22Rv1 (cell line): ENCODE results near the gene ZC3H7B.

ENCODE experiments used
- H3K27ac ChIP-seq: fragments of 450-650 bp; 2 replicates; pipeline ENCODE4 v1.5.1; 2017
- ZFX ChIP-seq: fragments of 450-650 bp; IDR thresholded peaks from 2 replicates; pipeline ENCODE4 v1.6.1; 2017; ENCODE audit warnings: antibody characterized with exemption, borderline replicate concordance
- TF ChIP-seq, protein P1 (sequence below): fragments of 450-650 bp; IDR thresholded peaks from 2 replicates; pipeline ENCODE4 v1.5.1; 2017; ENCODE audit warnings: mild to moderate bottlenecking

Gene ZC3H7B

GRCh38 chr22:41273128-41273527 lies 28.2 kb upstream of the ZC3H7B start:
- H3K27ac ChIP-seq, result no peak overlapping the region
- TF ChIP-seq, protein P1, sequence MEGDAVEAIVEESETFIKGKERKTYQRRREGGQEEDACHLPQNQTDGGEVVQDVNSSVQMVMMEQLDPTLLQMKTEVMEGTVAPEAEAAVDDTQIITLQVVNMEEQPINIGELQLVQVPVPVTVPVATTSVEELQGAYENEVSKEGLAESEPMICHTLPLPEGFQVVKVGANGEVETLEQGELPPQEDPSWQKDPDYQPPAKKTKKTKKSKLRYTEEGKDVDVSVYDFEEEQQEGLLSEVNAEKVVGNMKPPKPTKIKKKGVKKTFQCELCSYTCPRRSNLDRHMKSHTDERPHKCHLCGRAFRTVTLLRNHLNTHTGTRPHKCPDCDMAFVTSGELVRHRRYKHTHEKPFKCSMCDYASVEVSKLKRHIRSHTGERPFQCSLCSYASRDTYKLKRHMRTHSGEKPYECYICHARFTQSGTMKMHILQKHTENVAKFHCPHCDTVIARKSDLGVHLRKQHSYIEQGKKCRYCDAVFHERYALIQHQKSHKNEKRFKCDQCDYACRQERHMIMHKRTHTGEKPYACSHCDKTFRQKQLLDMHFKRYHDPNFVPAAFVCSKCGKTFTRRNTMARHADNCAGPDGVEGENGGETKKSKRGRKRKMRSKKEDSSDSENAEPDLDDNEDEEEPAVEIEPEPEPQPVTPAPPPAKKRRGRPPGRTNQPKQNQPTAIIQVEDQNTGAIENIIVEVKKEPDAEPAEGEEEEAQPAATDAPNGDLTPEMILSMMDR, result no peak
- no peak for TF ChIP-seq ZFX

DNA sequence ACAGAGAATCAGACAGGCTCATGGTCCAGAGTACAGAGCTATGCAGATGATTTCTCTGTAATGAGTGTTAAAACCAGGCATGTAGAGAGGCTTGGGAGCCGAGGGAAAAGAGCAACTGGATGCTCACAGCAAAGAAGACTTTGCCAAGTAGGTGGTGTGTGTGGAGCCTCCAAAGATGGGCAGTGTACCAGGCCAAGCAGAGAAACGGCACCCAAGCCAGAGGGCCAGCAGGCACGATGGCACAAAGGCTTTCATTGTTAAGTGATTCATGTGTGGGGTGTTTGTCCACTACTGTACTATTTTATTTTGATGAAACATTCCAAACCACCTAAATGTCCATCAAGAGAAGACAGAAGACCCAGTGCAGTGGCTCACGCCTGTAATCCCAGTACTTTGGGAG lies 26.5 kb upstream of the ZC3H7B start:
- H3K27ac ChIP-seq, result no peak overlapping the region
- TF ChIP-seq ZFX, result no peak
- TF ChIP-seq, protein P1, result no peak

- TF ChIP-seq ZFX, result no peak
- TF ChIP-seq, protein P1, result no peak
- H3K27ac ChIP-seq, result no peak overlapping the region
Observed at GRCh38 chr22:41280065-41280464, 21.3 kb upstream of the ZC3H7B start.

- H3K27ac ChIP-seq, result no peak overlapping the region
- TF ChIP-seq ZFX, result no peak
- TF ChIP-seq, protein P1, result no peak
Observed at GRCh38 chr22:41280854-41281253, 20.5 kb upstream of the ZC3H7B start.

- peak overlapping the region; percentile 84 for H3K27ac ChIP-seq
- TF ChIP-seq, protein P1, result no peak
- TF ChIP-seq ZFX, result no peak
Observed at GRCh38 chr22:41284465-41284864, 16.9 kb upstream of the ZC3H7B start.

- TF ChIP-seq, protein P1, result no peak
- no peak for TF ChIP-seq ZFX
- H3K27ac ChIP-seq, result peak overlapping the region; percentile 84
Observed at GRCh38 chr22:41285441-41285819, 15.9 kb upstream of the ZC3H7B start.

- no peak for TF ChIP-seq ZFX
- TF ChIP-seq, protein P1, result no peak
- H3K27ac ChIP-seq, result peak within 1 kb of the TSS; percentile 84
Observed at GRCh38 chr22:41285820-41286638, 15.3 kb upstream of the ZC3H7B start, which contains the start of gene RANGAP1. RANGAP1 (minus strand) TSS chr22:41286187; CDS start chr22:41281044, 5,143 bp downstream.
